BE2C (cell line): Measurements from ENCODE around the gene DNAH7.
A peak's percentile ranks its signal among the peaks of the same experiment; 100 is the strongest.

Experiments
- DNase-seq: peaks from one replicate; pipeline ENCODE4 v3.0.0-alpha.2; 2020
- H3K27me3 ChIP-seq: fragments of 250-450 bp; sonication (Bioruptor Pico); 2 replicates; pipeline ENCODE4 v1.5.1; 2020; ENCODE audit warnings: mild to moderate bottlenecking
- H3K36me3 ChIP-seq: fragments of 250-450 bp; sonication (Bioruptor Pico); 2 replicates; pipeline ENCODE4 v1.5.1; 2020; ENCODE audit warnings: mild to moderate bottlenecking
- H3K4me1 ChIP-seq: fragments of 250-450 bp; sonication (Bioruptor Pico); 2 replicates; pipeline ENCODE4 v1.5.1; 2020
- H3K4me3 ChIP-seq: 2 replicates; pipeline ENCODE4 v1.5.1; 2011; ENCODE audit warnings: low read depth, low read length
- H3K9me3 ChIP-seq: fragments of 250-450 bp; sonication (Bioruptor Pico); 2 replicates; pipeline ENCODE4 v1.5.1; 2020
- CTCF ChIP-seq: IDR thresholded peaks from 2 replicates; pipeline ENCODE4 v1.5.1; 2012; ENCODE audit warnings: mild to moderate bottlenecking, low read depth, low read length

DNAH7 gene

GRCh38 chr2:195909926-195910325, 158.7 kb downstream of the DNAH7 start:
- H3K4me1 ChIP-seq, result no peaks in the 10 kb centered on the region
- no peaks in the 10 kb centered on the region for H3K27me3 ChIP-seq

DNA sequence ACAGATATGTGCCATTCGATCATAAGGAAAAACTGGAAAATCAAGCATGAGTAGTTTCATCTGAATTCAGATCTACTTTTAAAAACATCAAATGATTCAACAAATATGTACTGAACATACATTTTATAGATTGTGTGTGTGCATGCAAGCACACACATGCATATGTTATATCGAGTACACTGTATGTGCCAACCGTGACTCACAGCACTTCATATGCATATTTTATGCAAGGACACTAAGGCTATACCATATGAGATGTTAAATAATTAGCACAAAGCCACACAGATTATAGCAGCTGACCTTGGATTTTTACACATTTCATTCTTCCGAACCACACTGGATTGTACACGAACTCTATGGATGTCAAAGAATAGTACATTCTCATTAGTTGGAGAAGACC, 161.2 kb downstream of the DNAH7 start:
- Histone ChIP-seq H3K4me1 (no peaks in the 10 kb centered on the region), H3K4me3 (no peak overlapping the region), H3K9me3 (no peaks in the 10 kb centered on the region), H3K27me3 (no peaks in the 10 kb centered on the region), H3K36me3 (no peaks in the 10 kb centered on the region)
- no peak for DNase-seq
- no peak for TF ChIP-seq CTCF

More at GRCh38 chr2:195909926-195910325, 158.7 kb downstream of the DNAH7 start:
- no peaks in the 10 kb centered on the region for H3K9me3 ChIP-seq
- DNase-seq, result no peak
- H3K36me3 ChIP-seq, result no peaks in the 10 kb centered on the region
- no peak for TF ChIP-seq CTCF
- H3K4me3 ChIP-seq, result no peak overlapping the region

DNA sequence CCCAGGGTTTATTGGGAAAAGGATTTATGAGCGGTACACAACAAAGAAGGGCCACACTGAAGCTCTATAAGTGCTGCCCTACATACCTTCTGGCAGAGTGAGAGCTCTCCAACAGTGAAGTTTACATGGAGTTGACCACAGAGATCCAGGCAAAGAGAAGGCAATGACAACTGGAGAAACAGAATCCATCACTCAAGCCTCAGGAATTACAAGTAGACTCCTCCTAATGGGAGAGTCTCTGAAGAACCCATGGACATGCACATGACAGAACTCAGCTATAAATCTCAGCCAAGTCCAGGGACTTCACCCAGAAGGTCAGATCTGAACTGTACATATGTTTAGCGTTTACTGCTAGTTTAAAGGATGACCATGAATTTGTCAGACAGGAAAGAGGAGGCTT, 164.7 kb downstream of the DNAH7 start:
- Histone ChIP-seq H3K9me3 (no peaks in the 10 kb centered on the region), H3K4me1 (no peaks in the 10 kb centered on the region), H3K27me3 (no peaks in the 10 kb centered on the region), H3K4me3 (no peak overlapping the region), H3K36me3 (no peaks in the 10 kb centered on the region)
- DNase-seq, result no peak
- no peak for TF ChIP-seq CTCF

- Histone ChIP-seq H3K27me3 (no peaks in the 10 kb centered on the region), H3K9me3 (no peaks in the 10 kb centered on the region), H3K36me3 (no peaks in the 10 kb centered on the region), H3K4me1 (peaks cover 3% of the 10 kb centered on the region; the same call in 1 of the 2 replicates), H3K4me3 (no peak overlapping the region)
- no peak for TF ChIP-seq CTCF
- no peak for DNase-seq
Observed at GRCh38 chr2:195902857-195903256, 165.8 kb downstream of the DNAH7 start.

DNA sequence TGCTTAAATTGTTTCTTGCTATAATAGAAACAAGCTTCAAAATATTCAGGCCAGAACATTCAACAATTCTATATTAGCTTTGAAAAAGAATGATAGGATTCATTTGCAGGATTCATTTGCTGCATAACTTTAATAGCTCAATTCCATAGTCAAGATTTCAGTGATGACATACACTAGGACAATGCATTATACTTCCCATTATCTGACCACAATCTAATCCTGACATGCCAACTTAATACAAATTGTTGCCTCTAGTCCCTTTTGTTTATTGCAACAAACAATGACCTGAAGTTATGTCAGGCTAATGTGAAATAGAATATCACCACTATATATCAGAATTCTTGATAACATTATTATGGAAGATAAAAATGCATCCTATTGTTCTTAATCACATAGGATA, 169.4 kb downstream of the DNAH7 start:
- no peak for TF ChIP-seq CTCF
- Histone ChIP-seq H3K36me3 (no peaks in the 10 kb centered on the region), H3K4me3 (no peak overlapping the region), H3K4me1 (peaks cover 3% of the 10 kb centered on the region; the same call in 1 of the 2 replicates), H3K27me3 (no peaks in the 10 kb centered on the region), H3K9me3 (no peaks in the 10 kb centered on the region)
- no peak for DNase-seq

DNA sequence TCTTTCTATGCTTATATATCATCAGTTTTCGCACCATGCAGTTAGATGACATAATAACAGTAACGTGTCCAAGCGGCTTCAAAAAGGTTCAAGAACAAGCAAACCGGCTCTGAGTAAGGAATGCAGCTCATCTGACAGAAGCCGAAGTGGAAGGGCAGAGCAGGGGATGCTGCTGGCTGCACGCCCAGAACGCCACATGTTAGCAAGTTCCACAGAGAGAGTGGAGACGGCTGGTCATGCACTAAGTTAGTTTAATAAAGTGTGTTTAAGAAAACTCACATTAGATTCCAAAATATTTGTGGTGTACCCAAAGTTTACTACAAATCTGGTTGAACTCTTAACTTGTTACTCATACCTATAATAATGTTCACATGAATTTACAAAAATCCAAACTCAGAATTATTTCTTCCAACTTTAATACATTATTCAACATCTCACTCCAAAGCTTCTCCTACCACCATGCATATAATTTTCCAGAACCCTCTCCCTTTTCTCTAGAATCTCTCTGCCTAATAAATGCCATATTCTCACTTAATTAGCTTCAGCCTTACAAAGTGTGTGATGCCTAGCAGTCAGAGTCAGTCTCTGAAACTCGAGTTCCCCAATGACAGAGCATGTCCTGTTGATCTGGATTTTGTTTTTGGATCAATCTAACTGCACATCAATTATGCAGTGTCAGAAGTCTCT, 170.0 kb downstream of the DNAH7 start:
- H3K27me3 ChIP-seq, result no peaks in the 10 kb centered on the region
- peak; percentile 77 for DNase-seq

More for the DNA sequence above, 170.0 kb downstream of the DNAH7 start:
- Histone ChIP-seq H3K9me3 (no peaks in the 10 kb centered on the region), H3K4me3 (no peak overlapping the region), H3K36me3 (no peaks in the 10 kb centered on the region), H3K4me1 (peaks cover 3% of the 10 kb centered on the region; the same call in 1 of the 2 replicates)
- no peak for TF ChIP-seq CTCF
